IPS DF 19.7 (cell line): ENCODE measurements around the gene MTMR2.
"Not testable (repeated sequence)": the region's sequence is repeated elsewhere in the genome, so short reads cannot be mapped to it uniquely, and the experiment has no call there.

Experiments used
- DNase-seq: peaks from one replicate; pipeline ENCODE4 v3.0.0-alpha.2; 2013; ENCODE audit warnings: low read depth, low spot score

Gene MTMR2

DNA sequence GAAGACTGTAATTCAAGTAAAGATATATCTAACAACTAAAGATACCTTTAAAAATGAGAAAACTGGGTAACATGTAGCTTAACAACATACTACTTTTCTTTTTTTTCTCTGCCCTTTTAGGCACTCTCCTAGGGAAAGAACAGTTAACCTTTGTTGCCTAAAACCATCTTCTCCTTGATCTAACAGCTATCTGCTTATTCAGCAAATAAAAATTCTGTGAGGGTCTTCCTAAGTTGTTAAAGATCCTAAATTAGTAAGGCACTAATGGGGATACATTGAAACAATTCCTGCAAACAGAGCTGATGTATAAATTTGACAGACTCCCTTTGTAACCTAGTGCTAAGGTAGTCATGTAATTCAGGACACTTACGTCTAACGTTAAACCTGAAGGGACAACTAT lies 39.1 kb downstream of the MTMR2 start:
- no peak for DNase-seq

DNA sequence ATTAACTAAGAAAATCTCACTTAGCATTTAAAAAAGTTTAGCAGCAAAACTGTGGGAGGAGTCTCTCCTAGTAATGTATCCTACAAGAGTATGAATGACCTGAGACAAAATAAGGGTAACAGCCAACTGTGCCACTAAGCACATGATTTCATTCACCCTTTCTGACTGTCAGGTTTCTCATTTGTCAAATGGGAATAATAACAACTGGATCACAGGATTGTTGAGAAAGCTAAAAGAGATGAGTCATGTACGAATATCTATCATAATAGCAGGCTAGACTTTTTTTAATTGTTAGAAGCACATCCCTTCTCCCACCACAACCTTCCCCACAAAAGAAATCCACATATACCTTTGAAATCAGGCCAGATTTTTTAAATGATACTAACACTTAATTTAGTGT lies 39.5 kb downstream of the MTMR2 start:
- no peak for DNase-seq

DNA sequence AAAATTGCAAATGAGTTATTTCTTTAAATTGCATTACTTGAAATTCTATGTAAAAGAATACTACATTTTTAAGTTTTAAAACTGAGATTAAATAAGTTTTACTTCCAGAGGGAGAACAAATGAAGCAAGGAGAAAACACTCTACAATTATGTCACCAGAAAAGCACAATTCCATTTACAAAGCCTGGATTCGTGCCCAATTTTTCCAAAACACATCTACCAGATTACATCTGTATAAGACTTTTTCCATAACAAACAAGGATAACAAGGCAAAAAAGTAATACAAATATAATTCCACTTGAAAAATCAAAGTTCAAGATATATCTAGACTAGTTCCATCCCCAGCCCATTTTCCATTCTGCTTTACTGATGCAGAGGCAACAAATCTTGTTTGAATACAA lies 40.5 kb downstream of the MTMR2 start:
- DNase-seq = no peak

DNA sequence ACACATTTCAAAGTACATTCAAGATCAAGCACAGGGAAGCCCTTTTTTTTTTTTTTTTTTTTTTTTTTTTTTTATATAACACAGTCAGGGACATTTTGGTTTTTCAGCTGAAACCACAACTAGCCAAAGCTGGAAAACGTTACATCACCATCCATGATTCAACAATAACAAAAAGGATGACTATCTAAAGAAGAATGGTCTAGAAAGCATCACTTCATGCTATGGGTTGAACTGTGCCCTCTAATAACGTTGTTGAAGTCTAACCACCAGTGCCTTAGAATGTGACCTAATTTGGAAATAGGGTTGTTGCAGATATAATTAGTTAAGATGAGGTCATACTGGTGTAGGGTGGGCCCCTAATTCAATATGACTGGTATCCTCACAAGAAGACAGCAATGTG lies 46.6 kb downstream of the MTMR2 start:
- no peak for DNase-seq

DNA sequence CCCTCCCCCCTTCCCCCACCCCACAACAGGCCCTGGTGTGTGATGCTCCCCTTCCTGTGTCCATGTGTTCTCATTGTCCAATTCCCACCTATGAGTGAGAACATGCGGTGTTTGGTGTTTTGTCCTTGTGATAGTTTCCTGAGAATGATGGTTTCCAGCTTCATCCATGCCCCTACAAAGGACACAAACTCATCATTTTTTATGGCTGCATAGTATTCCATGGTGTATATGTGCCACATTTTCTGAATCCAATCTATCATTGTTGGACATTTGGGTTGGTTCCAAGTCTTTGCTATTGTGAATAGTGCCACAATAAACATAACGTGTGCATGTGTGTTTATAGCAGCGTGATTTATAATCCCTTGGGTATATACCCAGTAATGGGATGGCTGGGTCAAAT lies 53.0 kb downstream of the MTMR2 start:
- DNase-seq = not testable (repeated sequence)

DNA sequence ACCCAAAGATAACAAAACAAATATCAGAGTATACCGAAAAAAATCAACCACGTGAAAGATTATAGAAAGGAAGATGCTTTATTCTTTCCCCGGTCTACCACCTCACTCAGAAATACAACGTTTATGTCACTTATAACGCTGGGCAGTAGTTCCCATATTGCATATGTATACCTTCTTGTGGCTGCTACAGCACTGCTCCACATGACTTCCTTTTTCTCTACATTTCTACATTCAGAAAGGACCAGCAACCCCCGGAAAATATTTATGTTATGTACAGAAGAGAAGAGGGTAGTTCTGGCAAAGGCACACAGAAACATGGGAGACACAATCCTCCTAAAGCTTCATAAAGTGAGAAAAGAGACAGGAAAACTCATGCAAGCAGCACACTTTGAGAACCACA lies 56.8 kb downstream of the MTMR2 start:
- DNase-seq = no peak

DNA sequence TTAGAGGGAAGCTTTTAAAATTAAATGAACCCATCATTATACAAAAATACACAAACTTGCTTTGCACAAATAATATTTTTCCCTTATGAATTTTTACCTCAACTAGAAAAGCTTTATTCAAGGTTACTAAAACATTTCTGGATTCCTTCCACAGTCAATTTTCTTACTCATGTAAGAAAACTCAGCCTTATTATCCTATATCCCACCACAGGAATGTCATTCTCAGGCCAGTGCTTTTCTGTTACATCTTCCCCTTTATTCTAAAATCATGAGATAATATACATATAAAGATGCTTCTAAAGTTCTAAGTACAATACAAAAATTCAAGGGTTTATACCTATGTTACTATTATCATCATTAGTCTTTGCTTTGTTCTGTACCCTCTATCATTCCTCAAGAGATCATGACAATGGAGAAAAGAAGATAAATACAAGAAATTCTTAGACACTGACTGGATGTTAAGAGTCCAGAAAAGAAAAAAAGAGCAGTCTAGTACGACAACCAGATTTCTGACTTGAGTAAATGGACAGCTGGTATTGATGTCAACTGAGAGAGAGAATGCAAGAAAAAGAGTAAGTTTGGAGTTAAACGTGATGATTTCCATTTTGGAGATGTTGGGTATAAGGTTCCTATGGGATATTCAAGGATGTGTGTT lies 60.3 kb downstream of the MTMR2 start:
- DNase-seq = no peak

DNA sequence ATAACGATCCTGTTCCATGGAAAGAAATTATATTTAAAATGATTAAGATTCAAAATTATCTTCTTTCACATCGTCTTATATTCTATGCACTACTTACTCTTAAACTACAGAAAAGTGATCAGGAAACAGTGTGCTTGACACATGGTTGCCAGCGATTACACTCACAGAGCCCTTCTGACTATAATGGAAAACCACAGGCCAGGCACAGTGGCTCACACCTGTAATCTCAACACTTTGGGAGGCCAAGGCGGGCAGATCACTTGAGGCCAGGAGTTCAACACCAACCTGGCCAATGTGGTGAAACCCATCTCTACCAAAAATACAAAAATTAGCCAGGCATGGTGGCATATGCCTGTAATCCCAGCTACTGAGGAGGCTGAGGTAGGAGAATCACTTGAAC lies 63.9 kb downstream of the MTMR2 start:
- not testable (repeated sequence) for DNase-seq

DNA sequence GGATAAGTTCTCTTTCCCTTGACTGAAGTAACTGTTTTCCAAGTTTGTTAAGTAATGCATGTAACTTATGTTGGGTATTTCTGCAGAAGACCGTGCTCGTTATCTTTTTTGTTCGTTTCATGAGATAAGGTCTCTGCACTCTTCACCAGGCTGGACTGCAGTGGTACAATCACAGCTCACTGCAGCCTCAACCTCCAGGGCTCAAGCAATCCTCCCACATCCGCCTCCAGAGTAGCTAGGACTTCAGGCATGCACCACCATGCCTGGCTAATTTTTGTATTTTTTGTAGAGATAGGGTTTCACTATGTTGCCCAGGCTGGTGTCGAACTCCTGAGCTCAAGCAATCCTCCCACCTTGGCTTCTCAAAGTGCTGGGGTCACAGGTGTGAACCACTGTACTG lies 69.5 kb downstream of the MTMR2 start:
- DNase-seq = not testable (repeated sequence)

DNA sequence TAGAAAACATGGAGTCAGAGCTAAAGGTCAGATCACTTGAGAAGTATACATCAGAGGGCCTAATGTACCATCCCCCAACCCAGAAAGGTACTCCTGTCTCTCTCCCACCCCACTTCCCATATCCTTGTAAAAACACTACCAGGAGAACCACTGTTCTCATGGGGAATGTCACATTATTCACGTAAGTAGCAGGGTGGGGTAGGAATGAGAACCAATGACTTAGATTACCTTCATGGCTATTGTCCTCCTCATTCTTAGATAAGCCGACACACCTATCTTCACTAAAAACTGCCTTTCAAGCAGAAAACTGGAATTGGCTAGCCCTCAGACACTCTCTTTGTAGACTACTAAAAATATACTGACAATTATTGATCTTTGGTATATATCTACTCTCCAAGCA lies 70.0 kb downstream of the MTMR2 start:
- no peak for DNase-seq

DNA sequence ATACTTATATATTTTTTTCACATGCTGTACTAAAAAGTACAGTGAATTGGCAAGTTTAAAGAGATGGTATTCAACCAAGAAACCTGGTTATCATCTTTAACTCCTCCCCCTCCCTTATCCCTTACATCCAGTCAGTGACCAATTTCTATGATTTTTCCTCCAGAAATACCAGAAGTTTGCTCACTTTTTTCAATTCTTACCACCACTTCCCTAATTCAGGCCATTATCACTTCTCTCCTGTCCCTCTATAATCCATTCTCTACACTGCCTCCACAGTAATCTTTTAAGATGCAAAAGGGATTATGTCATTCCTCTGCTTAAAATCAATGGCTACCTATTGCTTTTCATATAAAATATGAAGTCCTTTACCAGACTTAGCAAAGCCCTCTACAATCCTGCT lies 70.8 kb downstream of the MTMR2 start:
- DNase-seq = no peak

DNA sequence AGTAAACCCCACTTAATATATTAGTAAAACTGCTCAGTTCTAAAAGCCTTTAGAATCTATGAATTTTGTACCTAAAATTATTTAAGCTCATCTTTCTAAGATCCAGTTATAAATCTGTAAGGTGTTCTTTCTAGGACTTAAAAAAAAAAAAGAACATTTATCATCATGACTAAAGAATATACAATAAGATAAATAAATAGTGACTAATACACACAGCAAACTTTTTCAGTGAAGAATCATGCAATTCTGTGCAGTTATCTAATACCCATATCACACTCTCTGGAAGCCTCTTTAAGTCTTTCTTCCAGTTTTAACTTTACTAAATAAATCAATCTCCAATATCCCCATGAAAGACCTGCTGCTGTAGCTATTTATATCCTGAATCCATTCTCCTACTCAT lies 73.8 kb downstream of the MTMR2 start:
- no peak for DNase-seq

DNA sequence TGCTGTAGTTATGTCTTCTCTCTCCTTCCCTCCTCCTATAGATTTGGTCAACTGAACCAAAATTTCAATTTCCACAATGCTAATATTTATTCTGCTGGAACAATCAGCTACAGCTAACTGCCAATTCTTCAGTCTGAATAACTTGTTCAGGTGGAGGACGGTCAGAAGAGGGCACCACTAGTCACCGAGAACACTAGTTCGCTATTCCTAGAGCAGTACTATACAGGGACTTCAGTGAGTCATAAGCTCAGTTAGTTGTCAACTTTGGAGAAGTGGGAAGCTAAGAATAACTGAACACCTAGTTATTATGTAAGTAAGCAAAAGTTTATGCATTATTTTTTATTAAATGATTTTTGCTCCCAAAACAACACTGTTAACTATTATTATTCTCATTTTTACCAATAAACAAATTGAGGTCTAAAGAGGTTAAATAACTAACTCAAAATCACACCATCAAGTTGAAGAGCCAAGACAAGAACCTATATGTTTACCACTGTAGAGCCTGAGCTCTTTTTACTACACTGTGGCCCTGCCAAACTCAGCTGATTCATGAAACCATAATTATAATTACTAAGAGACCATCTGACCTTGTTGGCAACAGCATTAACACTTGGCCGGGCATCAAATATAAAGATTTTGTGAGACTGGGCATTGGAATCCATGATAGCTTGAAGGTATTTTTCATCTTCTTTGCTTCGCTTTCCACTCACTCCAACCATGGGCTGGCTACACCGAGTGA lies 74.7 kb downstream of the MTMR2 start:
- no peak for DNase-seq

DNA sequence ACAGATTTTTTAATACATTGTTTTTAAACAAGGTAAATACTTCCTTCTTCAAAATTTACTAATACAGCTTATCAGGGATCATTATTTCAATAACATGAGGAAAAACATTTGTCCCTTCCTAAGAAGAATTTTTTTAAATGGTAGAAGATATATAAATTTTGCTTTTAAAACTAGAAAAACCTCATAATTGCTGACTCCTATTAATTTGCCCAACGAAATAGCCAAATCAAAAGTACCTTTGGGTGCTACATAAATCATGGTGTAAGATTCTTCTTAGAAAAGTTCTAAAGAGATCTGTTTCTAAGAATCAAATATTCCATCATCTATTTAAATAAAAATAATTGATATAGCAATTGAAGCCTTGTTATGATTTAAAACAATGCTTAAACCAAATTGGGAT lies 78.7 kb downstream of the MTMR2 start:
- DNase-seq = no peak

DNA sequence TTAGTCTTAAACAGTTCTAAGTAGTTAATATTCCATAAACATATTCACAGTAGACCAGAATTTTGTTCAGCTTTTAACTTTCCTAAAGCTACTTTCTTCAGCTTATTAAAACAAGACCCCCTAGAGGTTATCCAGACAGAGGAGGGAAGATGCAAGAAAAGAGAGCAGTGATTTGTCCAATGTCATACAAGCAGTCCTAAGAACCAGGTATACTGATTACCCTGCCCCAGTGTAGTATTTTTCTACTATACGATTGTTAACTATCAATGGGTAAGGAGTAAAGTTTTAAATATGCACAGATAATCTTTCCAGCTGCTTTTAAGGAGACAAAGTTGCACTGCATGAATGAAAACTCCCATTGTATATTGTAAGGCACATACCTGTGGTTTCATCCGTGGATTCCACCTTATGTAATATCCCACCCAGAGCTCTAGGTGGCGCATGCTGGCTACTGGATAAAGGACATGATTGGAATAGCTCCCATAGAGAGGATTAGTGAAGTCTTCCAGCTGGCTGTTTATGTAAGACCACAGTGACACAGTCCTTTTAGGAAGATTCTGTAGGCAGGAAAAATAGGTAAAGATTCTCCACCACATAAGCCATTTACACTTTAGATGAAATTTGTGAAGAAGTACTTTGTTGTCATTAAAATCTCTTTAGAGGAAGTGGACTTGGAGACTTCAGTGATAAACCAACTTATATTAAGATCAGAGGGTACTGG lies 88.0 kb downstream of the MTMR2 start:
- peak; percentile 12 for DNase-seq

DNA sequence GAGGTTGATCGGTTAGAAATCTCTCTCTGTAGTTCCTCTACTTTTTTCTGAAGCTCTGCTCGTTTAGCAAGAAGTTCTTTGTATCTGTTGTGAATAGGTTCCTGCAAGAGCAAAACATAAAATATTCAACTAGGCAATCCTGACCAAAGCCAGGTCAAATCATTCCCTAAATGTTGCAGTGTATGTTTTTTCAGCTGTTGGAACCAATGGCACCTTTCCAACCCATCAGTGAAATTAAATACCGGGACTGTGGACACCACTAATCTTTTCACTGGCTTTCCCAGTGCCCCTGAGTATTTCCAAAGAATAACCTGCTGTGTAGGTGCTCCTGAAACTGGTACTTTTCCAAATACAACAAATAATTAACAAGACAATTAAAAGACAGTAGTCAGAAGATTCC lies 88.6 kb downstream of the MTMR2 start:
- no peak for DNase-seq

DNA sequence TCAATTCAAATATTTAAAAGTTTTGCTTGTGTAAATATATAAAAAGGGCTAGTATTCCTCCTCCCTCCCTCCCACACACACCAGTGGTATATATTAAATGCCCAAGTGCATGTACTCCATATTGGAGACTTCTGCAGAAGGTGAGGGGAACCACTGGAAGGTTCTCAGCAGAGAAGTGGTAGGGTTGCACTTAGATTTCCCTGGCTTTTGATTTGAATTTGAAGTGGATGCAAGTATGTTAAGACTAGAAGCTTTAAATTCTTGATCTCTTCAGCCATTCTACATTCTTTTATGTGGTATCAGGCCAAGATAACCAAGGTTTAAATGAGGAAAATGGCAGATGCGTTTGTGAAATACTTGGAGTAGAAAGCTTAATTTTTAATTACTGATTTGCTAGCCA lies 90.5 kb downstream of the MTMR2 start:
- DNase-seq = no peak

DNA sequence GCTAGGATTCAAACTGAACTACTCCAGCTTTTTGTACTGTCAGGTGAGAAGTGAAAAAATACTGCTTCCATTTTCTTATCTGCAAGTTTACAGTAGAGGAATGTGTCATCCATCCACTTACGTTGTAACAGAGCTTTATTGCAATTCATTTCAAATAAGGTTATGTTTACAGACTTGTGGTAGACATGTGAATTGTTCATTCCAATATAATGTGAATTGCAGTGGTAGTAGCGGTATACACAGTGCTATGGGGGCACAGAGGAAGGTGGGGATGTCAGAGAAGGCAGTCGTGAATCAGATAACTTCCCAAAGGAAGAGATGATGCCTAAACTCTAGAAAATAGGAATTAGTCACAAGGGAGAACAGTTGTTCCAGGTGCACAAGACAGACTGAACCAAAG lies 91.1 kb downstream of the MTMR2 start:
- no peak for DNase-seq

DNA sequence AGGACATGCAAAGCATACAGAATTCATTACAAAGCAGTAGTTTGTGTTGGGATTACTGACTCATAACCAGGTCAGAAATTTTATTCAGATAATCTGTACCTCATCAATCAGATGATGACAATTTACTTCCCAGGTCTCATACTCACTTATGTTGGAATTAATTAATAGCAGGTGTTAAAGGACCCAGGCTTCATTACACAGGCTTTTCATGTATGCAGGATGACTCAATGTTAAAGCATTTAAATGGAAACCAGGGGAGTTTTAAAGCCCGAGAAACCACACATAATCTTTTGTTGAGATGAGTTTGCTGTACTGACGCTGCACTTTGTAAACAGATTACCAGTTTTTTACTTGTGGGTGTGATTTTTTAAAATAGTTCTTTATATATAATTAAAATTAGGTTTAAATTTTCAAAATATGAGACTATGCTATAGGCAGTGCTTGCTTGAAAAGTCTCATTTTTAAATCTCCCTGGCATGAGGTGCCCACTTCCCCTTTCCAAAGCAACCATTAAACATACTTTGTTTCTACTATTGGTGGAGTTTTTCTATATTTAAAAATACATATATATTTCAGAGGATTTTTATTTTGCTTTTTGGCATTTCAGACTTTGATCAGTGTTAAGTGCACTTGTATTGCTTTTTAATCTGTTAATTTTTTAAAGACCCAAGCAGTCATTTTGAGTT lies 92.6 kb downstream of the MTMR2 start:
- DNase-seq = no peak

DNA sequence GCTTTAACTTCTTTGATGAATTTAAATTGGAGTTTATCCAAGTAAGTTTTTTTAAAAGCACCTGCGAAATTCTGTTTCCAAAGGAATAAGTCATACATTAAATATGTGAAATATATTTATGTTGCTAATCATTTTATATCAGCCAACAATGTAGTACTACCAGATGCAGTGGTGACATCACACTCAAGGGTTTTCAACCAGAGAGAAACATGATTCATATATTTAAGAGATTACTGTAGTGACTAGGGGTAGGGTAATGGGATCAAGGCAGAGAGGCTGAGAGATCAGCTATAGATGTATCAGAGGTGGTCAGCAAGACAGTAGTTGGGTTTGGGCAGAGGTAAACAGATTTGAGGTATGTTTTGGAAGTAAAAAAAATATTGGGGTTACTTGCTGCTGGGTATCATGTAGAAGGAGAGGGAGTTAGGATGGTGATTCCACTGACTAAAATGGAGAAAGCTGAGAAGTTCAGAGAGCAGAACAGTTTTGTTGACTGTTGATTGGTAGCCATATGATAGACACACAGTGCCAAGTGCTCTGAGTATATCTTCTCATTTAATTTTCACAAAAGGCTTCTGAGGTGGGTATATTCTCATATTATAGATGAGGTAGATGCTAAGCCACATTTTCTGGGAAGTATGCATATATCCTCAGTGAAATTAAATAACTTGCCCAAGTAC lies 94.2 kb downstream of the MTMR2 start:
- DNase-seq = no peak

DNA sequence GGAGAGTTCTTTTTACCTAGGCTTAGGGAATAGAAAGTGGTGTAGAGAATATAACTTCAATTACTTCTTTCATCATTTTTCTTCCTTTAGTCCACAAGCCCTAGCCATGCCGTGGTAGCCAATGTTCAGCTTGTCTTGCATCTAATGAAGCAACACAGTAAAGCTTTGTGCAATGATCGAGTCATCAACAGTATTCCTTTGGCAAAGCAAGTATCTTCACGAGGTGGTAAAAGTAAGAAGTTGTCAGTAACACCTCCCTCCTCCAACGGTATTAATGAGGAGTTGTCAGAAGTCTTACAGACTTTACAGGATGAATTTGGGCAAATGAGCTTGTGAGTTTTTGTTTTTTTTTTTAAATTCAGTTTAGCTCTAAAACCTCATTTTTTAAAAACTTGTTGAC lies 96.2 kb downstream of the MTMR2 start:
- no peak for DNase-seq

DNA sequence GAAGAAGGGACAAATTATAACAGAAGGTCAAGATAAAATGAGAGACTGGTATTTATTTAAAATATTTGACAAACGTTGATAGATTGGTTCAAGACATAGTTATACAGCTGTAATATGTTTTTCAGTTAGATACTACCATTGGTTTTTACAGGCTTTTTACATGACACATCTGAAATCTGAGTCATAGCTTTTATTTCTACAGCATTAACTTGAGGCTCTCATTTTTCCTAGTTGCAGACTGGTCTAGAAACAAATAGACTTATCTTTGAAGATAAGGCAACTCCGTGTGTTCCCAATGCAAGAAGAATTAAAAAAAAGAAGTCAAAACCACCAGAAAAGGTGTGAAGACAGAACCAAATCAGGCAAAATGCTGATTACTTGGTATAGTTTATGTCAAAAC lies 102.3 kb downstream of the MTMR2 start:
- DNase-seq = no peak
